CD4-positive, alpha-beta T cell treated with Interleukin-2 at 100 ng/mL for 4 hours (primary cell): ENCODE results near the gene GAS5.
A peak's percentile ranks its signal among the peaks of the same experiment; 100 is the strongest.
"Not testable (repeated sequence)": the region's sequence is repeated elsewhere in the genome, so short reads cannot be mapped to it uniquely, and the experiment has no call there.

Experiments
- DNase-seq: peaks from one replicate; pipeline ENCODE4 v3.0.0-alpha.2; 2020; ENCODE audit warnings: low spot score

GAS5 gene

DNA sequence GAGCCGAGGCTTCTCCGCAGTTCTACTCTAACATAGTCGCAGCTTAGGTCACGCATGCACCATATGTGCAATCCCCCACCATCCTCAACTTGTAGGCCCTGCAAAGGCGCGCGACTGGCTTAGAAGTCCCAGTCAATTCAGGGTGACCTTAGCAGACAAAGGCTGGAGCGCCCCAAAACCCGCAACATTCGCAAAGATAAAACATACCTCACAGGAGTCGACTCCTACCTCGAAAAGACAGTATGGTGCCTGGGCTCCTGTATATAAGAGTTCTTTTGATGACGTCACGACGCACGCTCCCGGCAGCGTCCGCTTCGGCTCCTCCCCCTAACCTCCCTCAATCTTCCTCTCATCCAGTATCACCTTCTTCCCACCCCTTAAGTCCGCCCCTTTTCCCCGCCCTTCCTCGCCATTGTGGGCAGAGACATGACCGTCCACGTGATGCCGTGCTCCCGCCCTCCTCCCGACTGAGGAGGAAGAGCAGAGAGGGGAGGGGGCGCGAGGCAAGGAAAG is at the start of gene GAS5:
Gene GAS5 (minus strand): TSS at position 237 of the 513 bp plus-strand sequence.
- DNase-seq = peak; percentile 100

GRCh38 chr1:173917149-173917548 is 49.4 kb upstream of the GAS5 start, which contains the start of gene SERPINC1:
Gene SERPINC1, minus strand, starts transcription at chr1:173917327. Its CDS starts 68 bp downstream, at chr1:173917259.
- DNase-seq = no peak

DNA sequence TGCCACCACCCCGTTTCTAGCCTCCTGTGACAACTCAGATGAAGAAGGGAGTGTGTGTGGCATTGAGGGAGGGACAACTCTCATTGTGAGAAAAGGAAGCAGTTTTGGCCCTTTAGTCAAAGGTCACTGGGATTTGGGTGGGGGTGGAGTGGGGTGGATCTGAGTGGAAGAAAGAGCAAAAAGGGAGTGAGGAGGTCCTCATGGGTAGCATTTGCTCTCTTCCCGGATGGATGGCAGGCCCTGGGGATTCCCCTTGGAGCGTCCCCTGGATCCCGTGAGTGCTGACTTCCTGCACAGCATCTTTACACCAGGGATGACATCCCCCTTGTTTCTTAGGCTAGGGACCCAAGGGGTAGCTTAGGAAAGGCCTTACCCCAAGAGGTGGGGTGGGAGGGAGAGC is 48.9 kb upstream of the GAS5 start:
- DNase-seq = no peak

DNA sequence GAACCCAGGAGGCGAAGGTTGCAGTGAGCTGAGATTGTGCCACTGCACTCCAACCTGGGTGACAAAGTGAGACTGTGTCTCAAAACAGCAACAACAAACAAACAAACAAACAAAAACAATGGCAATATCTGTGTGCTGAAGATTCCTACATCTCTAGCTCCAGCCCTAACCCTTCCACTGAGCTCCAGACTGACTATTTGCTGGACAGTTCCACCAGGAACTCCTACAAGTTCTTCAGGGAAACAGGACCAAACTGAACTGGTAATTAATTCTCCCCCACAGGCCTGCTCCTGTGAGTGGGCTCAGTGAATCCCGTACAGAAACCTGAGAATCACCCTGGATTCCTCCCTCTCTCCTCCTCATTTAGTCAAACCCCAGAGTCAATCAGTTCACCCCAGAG is 47.8 kb upstream of the GAS5 start:
- no peak for DNase-seq

DNA sequence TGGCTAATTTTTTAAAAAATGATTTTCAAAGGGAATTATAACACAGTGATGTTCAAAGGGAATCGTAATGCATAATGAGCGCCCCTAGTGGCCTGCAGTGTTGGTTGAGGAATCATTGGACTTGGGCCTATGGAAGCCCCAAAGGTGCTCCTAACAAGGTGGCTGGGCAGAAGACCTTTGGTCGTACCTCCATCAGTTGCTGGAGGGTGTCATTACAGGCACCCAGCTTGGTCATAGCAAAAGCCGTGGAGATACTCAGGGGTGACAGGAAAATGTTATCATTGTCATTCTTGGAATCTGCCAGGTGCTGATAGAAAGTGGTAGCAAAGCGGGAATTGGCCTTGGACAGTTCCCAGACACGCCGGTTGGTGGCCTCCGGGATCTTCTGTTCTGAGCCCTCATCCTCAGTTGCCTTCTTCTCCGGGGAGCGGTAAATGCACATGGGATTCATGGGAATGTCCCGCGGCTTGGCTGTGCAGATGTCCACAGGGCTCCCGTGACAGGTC is 46.6 kb upstream of the GAS5 start:
- DNase-seq = peak; percentile 32

DNA sequence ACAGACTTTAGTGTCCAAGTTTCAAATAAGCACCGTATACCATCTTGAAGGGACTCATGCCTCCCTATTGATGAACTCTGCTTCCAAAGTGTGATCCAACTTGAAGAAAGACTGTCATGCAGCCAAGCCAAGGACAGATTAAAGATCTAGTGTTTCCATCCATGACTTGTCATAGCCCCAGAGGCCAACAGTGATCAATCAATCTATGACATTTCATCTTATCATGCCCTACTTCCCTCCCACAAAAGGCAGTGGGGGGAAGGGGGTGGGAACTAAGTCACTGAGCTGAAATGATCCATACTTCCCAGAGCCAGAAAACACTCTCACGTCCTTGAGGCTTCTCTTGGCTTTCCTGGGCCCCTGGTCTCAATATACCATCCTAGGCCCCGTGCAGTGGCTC is 45.3 kb upstream of the GAS5 start:
- DNase-seq = no peak

DNA sequence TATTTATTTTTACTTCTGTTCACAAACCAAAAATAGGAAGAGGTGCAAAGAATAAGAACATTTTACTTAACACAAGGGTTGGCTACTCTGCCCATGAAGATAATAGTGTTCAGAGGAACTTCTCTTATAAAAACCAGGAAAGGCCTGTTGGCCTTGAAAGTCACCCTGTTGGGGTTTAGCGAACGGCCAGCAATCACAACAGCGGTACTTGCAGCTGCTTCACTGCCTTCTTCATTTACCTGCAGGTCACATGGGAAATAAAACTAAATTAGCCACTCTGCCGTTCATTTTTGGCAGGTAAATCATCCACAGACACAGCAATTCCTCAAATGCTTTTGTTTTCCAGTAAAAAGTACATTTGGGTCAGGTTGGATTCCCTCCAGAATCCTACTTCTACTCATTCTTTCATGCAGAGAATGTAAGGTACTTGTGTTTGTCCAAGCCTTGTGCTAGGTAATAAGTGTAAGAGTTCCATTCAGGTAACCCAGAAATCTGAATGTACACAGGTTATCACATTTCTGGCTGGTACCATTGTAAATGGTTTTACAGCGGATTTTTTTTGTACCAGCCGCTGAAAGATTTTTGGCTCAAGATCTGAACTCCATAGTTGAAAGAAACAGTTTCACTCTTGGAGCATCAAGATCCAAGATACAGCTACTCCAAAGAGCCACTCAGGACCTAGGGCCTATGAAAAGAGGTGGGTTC is 36.2 kb upstream of the GAS5 start:
- no peak for DNase-seq

DNA sequence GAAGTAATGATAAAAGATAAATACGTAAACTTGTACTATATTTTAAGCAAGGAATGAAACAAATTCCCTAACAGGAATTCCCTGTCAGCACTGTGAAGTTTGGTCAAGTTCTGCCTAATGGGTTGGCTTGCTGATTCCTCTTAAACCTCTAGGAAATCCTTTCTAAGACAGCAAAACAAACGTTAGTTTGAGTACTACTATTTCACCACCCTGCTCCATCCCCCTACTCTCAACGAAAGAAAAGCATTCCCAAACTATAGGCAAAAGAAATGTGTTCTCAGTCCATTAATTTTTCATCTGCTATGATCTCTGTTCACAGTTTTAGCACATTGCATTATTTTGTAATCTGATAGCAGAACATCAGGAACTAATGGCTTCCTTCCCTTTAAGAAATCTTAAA is 33.2 kb upstream of the GAS5 start:
- no peak for DNase-seq

- DNase-seq = no peak
Observed at GRCh38 chr1:173900427-173900826, 32.6 kb upstream of the GAS5 start.

DNA sequence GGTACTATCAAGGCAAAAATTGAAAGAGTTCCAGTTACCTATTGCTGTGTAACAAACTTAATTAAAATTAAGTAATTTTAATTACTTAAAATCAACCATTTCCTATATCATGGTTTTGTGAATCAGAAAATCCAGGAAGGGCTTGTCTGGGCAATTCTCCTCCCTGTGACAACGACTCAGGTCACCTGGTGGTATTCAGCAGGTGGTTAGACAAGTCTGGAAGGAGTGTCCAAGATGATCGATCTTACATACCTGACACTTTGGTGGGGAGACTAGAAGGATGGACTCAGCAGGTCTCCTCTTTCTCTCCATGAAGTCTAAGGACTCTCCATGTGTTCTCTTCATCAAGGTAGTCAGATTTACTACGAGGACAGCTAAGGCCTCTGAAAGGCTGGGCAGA is 26.4 kb upstream of the GAS5 start:
- no peak for DNase-seq

GRCh38 chr1:173893611-173894010 is 25.8 kb upstream of the GAS5 start:
- DNase-seq = no peak

- DNase-seq = no peak
Observed at GRCh38 chr1:173889885-173890284, 22.1 kb upstream of the GAS5 start.

DNA sequence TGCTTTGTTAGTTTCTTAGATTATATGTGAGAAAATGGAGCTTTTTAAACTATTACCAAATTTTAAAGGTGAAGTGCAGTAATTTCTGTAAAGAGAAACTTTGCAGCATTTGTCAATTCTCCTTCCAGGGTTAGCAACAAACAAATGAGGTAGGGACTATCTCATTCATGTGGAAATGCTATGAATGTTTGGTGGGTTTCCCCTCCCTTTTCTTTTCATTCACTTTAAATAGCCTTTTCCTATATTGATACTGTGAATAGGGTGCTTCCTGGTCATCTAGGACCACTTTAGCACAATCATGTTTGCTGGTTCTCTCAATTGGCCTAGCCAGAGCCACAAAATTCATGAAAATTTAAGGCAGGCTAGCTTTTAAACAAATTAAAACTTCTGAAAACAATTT is 21.0 kb upstream of the GAS5 start:
- no peak for DNase-seq

DNA sequence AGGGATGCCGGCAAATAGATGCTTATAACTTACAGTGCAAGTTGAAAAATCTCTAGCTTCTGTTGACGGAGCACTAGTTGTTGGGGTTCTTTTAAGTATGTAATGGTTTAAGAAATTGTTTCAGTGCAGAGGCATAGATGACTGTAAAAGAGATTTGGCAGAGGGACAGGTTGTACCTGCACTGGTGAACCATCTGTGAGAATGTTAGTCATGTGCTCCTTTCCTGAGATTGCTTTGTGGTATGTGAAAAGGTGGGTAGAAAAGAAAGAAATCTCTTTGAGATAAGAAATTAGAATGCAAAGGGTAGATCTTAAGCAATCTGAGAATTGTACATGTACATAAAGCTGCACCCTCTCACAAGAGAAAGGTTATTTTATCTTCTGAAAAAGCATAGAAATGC is 19.8 kb upstream of the GAS5 start:
- DNase-seq = no peak

GRCh38 chr1:173886746-173887611 is 19.2 kb upstream of the GAS5 start:
- DNase-seq = no peak

DNA sequence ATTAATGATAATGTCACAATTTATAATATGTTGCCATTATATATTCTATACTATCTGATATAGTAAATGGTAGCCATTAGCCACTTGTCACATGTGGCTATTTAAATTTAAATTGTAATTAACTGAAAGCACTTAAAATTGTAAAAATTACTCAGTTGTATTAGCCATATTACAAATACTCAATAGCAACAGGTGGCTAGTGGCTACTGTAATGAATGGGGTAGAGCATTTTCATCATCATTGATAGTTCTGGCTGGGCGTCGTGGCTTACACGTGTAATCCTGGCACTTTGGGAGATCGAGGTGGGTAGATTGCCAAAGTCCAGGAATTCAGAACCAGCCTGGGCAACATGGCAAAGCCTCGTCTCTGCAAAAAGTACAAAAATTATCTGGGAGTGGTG is 16.9 kb upstream of the GAS5 start:
- DNase-seq = no peak

DNA sequence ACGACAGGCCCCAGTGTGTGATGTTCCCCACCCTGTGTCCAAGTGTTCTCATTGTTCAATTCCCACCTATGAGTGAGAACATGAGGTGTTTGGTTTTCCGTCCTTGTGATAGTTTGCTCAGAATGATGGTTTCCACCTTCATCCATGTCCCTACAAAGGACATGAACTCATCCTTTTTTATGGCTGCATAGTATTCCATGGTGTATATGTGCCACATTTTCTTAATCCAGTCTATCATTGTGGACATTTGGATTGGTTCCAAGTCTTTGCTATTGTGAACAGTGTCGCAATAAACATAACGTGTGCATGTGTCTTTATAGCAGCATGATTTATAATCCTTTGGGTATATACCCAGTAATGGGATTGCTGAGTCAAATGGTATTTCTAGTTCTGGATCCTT is 13.3 kb upstream of the GAS5 start:
- DNase-seq = not testable (repeated sequence)

DNA sequence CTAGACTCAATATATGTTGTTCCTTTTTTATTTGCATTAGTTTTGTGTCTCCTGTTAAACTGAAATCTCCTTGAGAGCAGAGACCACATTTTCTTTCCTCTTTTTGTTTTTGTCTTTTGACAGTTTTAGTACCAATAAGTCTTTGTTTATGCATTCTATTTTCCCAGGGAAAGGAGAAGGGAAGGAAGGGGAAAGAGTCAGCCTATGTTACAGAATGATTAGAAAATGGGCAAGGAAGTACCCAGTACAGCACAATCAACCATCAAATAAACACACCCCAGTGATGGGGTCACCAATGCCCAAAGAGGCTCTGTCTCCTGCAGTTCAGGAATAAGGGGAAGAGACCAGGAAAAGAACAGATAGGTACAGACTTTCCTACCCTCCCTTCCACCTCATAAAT is 10.5 kb upstream of the GAS5 start:
- DNase-seq = no peak

DNA sequence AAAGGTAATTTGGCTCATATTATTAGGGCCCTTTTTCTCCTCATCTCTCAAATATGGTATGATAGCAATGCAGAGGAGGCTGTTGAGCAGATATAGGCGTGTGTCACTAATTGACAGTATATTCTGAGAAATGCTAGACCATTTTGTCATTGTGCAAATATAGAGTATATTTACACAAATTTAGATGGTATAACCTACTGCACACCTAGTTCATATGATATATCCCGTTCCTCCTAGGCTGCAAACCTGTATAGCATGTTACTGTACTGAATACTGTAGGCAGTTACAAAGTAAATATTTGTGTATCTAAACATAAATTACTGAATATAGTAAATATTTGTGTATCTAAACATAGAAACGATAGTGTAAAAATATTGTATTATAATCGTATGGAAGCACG is 8.9 kb upstream of the GAS5 start:
- DNase-seq = no peak

DNA sequence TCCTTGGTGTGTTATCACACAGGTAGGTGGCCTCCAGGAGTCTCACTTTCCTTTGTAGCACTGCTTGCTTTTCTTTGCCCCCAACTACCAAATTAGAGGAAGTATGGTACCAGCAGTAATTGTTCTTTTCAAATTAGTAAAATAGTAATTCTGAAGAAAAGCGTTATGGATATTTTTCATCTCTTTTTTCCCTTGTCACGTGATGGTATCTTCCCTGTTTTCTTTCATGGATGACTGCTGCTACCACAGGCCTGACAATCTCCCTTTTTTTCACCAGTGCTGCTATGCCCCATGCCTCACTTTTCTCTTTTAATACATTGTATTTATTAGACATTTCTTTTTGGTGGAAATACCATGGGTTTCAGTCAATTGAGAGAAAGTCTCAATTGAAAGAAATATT is 3.7 kb upstream of the GAS5 start:
- no peak for DNase-seq

GRCh38 chr1:173871091-173871490 is 3.3 kb upstream of the GAS5 start:
- no peak for DNase-seq

GRCh38 chr1:173870252-173871075 is 2.7 kb upstream of the GAS5 start:
- peak; percentile 55 for DNase-seq
